Measurements from ENCODE around the gene CD3D.
"Not testable (repeated sequence)": the region's sequence is repeated elsewhere in the genome, so short reads cannot be mapped to it uniquely, and the experiment has no call there.

The CD3D gene

GRCh38 chr11:118339281-118339961, 3.1 kb downstream of the CD3D start:
- no peak for DNase-seq (ENCODE audit: low read depth, low spot score)

DNA sequence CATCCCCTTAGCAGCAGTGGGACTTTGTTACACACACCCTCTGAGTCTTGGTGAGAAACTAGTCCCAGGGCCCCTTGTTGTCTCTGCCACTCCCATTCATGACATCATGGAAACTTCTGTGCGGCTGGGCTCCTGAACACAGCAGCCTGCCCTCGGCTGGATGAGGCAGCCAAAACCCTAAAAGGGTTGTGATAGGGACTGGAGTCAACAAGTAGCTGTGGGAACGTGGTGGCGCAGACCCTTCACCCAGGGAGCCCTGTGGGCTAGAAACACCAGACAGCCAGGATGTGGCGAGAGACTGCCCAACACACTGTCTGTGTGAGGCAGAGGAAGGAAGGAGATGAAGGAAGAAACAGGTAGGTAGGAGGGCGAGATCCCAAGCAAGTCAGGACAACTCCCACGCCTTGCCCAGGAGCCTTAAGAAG, 3.9 kb downstream of the CD3D start:
- peak; percentile 73 for DNase-seq (ENCODE audit: low read depth, low spot score)

DNA sequence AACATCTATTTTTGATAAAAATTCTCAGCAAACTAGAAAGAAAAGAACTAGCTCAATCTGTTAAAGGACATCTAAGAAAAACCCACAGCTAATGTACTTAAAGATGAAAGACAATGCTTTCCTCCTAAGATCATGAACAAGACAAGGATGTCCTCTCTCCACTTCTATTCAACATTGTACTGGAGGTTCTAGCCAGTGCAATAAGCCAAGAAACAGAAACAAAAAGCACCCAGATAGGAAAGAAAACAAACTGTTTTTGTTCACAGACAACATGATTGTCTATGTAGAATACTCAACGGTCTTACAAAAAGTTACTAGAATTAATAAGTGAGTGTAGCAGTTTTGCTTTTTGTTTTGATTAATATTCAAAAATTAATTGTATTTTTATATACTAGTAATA, 7.8 kb downstream of the CD3D start:
- DNase-seq (ENCODE audit: low read depth, low spot score) = no peak

DNA sequence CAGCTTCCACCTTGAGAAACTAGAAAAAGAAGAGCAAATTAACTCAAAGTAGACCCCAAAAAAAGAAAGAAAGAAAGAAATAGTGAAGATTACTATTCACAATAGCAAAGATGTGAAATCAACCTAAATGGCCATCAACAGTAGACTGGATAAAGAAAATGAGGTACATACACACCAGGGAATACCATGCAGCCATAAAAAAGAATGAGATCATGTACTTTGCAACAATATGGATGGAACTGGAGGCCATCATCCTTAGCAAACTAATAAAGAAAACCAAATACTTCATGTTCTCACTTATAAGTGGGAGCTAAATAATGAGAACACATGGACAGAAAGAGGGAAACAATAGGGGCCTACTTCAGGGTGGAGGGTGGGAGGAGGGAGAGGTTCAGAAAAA, 13.8 kb downstream of the CD3D start:
- DNase-seq (ENCODE audit: low read depth, low spot score) = no peak

GRCh38 chr11:118325283-118325682, 17.2 kb downstream of the CD3D start:
- DNase-seq (ENCODE audit: low read depth, low spot score) = no peak

DNA sequence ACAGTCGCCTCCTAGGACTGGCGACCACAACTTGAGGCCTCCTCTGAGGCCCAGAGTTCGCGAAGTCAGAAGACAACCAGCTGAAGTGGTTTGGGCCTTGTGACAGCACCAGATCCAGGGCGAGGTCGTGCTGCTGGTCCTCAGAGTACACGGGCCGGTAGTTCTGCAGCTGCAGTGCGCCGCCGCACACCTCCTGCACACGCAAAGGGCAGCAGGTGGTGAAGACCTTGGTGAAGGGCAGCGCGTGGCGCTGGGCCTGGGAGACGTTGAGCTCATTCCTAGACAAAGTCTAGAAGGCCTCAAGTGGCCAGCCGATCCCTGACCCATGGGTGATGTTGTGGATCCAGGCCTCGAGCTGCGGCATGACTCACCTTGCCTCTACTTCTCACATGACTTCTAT, 19.8 kb downstream of the CD3D start:
- no peak for DNase-seq (ENCODE audit: low read depth, low spot score)

GRCh38 chr11:118321386-118322082, 21.0 kb downstream of the CD3D start:
- DNase-seq (ENCODE audit: low read depth, low spot score) = no peak

GRCh38 chr11:118320515-118320914, 22.0 kb downstream of the CD3D start:
- DNase-seq (ENCODE audit: low read depth, low spot score) = no peak

DNA sequence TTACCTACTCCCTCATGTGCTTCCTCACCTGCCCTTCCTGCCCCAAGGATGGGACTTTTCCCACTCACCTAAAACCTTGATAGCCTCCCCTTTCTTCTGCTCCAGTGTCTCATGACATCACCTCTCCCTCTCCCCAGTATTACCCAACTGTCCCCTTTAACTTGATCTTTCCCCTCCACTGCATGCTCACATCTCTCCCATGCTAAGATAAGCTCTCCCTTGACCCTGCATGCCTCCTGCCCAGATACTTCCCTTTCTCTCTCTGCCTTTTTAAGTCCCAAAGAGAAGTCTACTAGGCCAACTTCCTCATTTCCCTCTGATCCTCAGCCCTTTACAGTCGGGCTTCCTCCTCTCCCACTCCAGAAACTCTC, 23.2 kb downstream of the CD3D start:
- DNase-seq (ENCODE audit: low read depth, low spot score) = no peak

GRCh38 chr11:118318581-118319336, 23.7 kb downstream of the CD3D start:
- DNase-seq (ENCODE audit: low read depth, low spot score) = no peak

- DNase-seq (ENCODE audit: low read depth, low spot score) = no peak
These were observed 24.4 kb downstream of the CD3D start for GRCh38 chr11:118318124-118318523.

DNA sequence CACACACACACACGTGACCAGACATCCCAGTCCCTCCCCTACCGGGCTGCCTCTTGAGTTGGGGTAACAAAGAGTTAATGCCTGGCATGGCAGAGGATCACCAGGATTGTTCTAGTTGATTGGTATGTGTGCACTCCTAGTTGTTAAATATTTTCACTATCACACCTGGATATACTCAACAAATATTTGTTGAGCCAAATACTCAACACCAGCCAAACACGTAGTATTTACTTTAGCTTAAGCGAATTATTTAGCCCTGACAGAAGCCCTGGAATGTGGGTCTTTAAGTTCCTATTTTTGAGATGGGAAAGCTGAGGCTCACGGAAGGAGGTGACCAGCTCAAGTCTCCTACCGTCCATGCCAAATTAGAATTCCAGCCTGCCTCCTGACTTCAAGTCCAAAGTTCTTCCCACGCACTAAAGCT, 27.5 kb downstream of the CD3D start:
- DNase-seq (ENCODE audit: low read depth, low spot score) = no peak

GRCh38 chr11:118313242-118313641, 29.3 kb downstream of the CD3D start:
- no peak for DNase-seq (ENCODE audit: low read depth, low spot score)

- no peak for DNase-seq (ENCODE audit: low read depth, low spot score)
These were observed 30.2 kb downstream of the CD3D start for GRCh38 chr11:118312328-118312727.

DNA sequence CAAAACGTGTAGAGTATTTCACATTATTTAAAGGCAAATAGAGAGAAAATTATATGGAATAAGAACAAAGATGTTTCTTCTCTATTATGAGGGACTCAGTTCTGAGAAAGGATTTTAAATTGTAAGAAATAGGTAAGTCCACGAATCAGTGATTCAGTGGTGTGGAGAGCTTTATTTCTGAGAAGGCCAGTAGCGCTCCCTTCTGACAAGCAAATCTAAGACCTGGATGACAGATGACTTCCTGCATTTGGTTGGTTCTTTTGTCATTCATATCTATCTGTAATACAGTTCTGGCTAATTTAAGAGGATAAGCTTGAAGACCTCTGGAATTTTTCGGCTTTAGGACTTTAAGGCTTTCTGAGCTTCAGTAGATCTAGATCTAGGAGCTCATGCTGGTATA, 31.0 kb downstream of the CD3D start:
- no peak for DNase-seq (ENCODE audit: low read depth, low spot score)

DNA sequence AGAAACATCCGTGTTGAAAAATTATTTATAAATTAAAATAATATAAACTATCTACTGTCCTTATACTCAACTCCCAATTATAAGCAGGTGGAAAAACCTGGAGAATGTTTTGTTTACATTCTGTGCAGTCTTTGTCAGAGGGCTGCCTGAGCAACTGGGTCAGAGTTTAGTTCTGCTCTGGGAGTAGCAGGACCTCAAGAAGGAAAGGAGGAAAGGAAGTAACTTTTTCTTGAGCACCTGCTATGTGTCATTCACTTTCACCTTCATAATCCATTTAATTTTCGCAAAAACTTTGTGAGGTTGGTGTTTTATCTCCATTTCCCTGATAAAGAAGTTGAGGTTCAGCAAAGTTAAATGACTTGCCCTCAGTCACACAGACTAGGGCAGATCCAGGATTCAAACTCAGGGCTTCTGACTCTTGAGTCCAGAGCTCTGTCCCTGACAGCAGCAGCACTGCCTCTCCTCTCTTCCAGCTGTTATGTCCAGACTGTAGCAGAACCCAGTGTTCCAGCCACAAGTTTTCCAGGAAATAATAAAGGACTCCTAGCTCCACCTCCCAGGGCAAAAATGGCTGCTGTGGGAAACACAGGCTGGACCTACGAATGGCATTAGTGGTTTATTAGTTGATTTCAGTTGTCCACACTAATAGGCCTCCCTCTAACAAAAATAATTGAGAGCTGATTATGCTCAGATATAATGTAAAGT, 31.6 kb downstream of the CD3D start:
- no peak for DNase-seq (ENCODE audit: low read depth, low spot score)

DNA sequence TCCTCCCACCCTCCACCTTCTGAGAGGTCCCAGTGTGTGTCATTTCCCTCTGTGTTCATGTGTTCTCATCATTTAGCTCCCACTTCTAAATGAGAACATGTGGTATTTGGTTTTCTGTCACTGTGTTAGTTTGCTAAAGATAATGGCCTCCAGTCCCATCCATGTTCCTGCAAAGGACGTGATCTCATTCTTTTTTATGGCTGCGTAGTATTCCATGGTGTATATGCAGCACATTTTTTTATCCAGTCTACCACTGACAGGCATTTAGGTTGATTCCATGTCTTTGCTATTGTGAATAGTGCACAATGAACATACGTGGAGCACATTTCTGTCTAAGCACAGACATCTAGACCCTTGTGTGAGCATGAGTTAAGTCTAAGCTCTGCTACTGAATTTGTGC, 32.2 kb downstream of the CD3D start:
- no peak for DNase-seq (ENCODE audit: low read depth, low spot score)

DNA sequence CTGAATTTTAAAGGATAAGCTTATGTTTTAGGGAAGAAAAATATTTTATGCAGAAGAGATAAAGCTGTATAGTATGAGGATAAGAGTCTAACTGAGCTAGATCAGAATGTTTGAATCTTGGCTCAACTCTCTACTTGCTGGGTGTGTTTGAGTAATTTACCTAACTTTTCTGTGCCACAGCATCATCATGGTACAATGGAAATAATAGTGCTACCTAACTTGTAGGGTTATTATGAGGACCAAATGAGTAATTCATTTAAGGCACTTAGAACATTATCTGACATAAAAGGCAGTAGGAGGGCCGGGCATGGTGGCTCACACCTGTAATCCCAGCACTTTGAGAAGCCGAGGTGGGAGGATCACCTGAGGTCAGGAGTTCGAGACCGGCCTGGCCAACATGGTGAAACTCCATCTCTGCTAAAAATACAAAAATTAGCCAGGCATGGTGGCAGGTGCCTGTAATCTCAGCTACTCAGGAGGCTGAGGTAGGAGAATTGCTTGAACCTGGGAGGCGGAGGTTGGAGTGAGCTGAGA, 33.4 kb downstream of the CD3D start:
- DNase-seq (ENCODE audit: low read depth, low spot score) = not testable (repeated sequence)

DNA sequence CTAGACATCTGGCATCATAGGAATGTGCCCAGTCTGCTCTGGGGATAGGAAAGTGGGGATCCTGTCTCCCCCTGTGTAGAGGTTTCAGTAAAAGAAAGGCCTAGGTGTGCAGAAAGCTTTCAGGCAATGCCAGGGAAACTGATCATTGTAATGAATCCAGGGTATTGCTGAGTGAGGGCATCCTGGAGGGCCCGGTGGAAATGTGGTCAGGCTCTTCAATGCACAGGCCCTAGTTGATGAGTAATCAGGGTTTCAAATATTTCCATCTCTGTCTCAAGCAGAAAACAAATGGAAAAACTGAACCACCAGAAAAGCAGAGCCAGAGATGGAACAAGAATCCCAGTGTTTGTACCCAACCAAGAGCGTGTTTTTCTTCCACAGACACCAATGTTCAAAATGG, 35.9 kb downstream of the CD3D start:
- no peak for DNase-seq (ENCODE audit: low read depth, low spot score)

- DNase-seq (ENCODE audit: low read depth, low spot score) = no peak
These were observed 36.8 kb downstream of the CD3D start for GRCh38 chr11:118305726-118306125.

- DNase-seq (ENCODE audit: low read depth, low spot score) = peak; percentile 40
These were observed 37.8 kb downstream of the CD3D start, which contains the start of gene CD3E for GRCh38 chr11:118304568-118305248. Gene CD3E, plus strand, starts transcription at chr11:118304730. Its CDS starts 223 bp downstream, at chr11:118304953.

Measured in activated CD4-positive, CD25-positive, alpha-beta regulatory T cell treated with anti-CD3 and anti-CD28 coated beads, Interleukin-2, amount 50 U/mL, for 16 hours (primary cell).